Measurements from ENCODE around the gene ATXN10. TPM values are rescaled to one million over a fixed set of nuclear protein-coding genes. Genes with fewer than 3 reads are reported as not detected.

The ATXN10 gene
- total RNA-seq, 4 donors from 2014 or later = 28.4 to 184 (median 66.3) TPM

DNA sequence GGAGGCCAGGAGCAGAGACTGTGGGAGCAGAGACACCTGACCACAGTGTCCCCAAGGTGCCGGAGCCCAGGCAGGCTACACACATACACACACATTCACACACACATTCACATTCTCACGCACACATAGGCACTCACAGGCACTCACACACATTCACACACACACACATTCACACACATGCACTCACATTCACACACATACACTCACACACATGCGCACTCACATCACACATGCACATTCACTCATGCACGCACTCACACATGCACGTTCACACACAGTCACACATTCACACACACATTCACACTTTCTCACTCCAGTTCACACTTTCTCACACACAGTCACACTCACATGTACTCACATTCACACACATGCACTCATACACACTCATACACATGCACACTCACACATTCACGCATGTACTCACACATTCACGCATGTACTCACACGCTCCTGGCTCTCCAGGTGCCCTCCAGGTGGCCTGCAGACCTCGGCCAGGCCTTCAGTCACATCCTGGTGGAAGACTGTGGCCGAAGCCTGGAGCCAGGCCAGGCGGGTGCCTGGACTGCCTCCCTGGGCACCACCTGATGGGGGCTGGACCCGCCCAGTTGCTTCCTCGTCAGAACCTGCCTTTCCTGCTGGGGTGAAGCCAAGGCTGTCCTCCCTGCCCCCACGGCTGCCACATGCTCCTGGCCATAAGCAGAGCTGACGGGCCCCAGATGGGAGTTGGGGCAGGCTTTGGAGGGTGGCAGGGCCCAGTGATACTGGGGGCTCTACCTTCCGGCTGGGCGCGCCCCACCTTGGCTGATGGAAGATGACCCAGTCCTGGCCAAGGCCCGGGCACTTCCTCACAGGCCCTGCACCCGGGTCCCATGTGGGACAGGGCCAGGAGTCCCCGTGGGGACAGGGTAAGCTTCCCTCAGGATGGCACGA lies 215.8 kb downstream of the ATXN10 start:
- no peaks in the 10 kb centered on the region for H3K9me3 ChIP-seq
- H3K36me3 ChIP-seq = no peaks in the 10 kb centered on the region
- TF ChIP-seq, protein P1, sequence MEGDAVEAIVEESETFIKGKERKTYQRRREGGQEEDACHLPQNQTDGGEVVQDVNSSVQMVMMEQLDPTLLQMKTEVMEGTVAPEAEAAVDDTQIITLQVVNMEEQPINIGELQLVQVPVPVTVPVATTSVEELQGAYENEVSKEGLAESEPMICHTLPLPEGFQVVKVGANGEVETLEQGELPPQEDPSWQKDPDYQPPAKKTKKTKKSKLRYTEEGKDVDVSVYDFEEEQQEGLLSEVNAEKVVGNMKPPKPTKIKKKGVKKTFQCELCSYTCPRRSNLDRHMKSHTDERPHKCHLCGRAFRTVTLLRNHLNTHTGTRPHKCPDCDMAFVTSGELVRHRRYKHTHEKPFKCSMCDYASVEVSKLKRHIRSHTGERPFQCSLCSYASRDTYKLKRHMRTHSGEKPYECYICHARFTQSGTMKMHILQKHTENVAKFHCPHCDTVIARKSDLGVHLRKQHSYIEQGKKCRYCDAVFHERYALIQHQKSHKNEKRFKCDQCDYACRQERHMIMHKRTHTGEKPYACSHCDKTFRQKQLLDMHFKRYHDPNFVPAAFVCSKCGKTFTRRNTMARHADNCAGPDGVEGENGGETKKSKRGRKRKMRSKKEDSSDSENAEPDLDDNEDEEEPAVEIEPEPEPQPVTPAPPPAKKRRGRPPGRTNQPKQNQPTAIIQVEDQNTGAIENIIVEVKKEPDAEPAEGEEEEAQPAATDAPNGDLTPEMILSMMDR (IDR thresholded peaks at IDR 0.05) = no peak
- TF ChIP-seq POLR2A (IDR thresholded peaks at IDR 0.05) = no peak
- no peak overlapping the region for H3K27ac ChIP-seq
- no peak overlapping the region for H3K4me3 ChIP-seq
- no peaks in the 10 kb centered on the region for H3K4me1 ChIP-seq
- no peak for DNase-seq
- no peaks in the 10 kb centered on the region for H3K27me3 ChIP-seq

DNA sequence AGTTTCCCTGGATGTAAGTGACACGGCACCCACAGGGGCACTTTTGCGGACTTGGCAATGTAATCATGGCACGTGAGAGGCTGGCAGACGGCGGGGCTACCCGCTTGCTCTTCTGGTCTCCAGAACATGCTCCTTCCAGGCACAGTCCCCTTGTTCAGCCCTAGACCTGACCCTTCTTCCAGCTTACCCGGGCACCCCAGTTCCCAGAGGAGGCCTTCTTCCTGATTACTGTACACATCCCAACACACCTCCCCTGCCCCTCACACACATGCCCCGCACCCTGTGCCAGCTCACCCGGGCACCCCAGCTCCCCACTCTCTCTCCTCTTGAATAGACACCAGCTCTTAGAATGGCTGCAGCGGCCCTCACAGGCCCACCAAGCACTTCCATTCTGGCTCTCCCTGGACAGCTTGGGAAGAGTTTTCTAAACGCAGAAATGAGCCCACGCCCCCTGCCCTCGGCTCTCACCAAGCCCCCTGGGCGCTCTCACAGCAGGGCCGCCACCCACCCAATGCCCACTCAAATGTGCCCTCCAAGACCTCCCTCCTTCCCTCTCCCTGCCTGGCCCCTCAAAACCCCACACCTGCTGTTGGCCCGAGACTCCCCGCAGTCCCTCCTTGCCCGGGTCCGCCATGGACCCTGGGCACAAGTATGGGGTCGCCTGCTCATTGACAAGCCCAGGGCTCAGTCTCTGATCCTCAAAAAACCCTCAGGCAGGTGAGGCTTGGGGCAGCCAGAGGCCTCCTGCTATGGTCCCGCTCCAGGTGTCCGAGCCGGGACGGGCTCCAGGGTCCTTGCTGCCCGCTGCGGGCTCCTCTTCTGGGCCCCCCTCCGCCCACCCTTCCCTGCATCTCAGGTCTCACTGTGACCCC lies 216.8 kb downstream of the ATXN10 start:
- Histone ChIP-seq H3K36me3 (no peaks in the 10 kb centered on the region), H3K27me3 (no peaks in the 10 kb centered on the region), H3K27ac (no peak overlapping the region), H3K4me1 (no peaks in the 10 kb centered on the region), H3K9me3 (no peaks in the 10 kb centered on the region), H3K4me3 (no peak overlapping the region)
- no peak for TF ChIP-seq POLR2A (IDR thresholded peaks at IDR 0.05)
- TF ChIP-seq, protein P1 (IDR thresholded peaks at IDR 0.05) = no peak
- DNase-seq = no peak

DNA sequence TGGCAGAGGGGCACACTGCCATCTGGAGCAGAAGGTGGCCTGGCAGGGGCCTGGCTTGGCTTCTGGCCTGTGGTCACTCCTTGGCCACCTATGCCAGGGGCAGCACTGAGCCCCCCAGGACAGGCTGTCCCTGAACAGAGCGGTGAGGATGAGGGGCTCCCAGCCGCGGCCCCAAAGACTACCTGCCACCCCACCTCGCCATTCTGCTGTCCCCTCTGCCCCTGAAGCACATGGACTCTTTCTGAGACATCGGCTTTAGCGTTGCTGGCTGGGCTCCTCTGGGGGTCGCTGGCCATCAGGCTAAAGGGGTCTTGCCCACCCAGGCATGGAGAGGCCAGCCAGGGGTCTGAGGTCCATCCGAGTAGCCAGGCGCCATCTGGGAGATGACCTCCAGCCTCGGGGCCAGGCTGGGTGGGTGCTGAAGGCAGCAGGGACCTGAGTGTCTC lies 217.5 kb downstream of the ATXN10 start:
- no peaks in the 10 kb centered on the region for H3K36me3 ChIP-seq
- H3K27ac ChIP-seq = no peak overlapping the region
- H3K4me3 ChIP-seq = no peak overlapping the region
- no peaks in the 10 kb centered on the region for H3K9me3 ChIP-seq
- H3K4me1 ChIP-seq = no peaks in the 10 kb centered on the region
- DNase-seq = no peak
- TF ChIP-seq, protein P1 (IDR thresholded peaks at IDR 0.05) = no peak
- TF ChIP-seq POLR2A (IDR thresholded peaks at IDR 0.05) = no peak
- no peaks in the 10 kb centered on the region for H3K27me3 ChIP-seq

DNA sequence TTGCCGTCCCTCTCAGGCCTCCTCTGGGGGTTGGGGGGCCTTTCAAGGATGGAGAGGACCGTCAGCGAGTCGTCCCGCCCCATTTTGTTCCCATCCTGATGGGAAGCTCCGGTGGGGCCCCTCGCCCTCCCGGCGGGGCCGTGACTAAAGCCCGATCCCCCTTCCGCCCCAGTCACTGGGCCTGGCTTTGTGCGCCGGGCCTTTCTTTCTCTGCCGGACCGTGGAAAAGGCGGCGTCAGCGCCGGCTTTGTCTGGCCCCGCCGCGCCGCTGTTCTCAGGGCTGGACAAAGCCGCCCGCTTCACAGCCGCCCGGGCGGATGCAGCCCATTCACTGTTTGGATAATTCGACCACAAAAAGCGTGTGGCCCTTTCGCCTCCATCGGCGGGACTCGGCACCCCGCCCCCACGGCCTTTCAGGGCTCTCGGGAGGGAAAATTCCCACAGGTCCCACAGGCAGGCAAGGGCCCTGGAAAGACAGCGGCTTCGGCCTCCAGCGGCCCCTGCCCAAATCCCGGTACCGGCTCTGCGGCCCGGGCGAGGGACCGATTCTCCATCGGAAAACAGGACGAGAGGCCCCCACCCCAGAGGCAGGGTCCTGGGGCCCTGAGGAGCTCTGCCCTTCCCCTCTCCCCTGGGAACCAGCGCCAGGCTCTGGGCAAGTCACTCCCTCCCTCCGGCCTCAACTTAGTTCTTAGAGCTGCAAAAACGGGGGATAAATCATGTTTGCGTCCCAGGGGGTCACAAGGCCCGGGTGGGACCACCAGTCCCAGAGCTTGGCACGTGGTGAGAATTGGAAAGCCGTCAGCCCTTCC lies 218.1 kb downstream of the ATXN10 start:
- H3K36me3 ChIP-seq = no peaks in the 10 kb centered on the region

DNA sequence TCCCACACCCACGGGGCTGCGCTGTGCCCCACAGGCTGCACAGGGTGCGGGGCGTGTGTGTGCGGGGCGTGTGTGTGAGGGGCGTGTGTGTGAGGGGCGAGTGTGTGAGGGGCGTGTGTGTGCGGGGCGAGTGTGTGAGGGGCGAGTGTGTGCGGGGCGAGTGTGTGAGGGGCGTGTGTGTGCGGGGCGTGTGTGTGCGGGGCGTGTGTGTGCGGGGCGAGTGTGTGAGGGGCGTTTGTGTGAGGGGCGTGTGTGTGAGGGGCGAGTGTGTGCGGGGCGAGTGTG lies 218.7 kb downstream of the ATXN10 start:
- Histone ChIP-seq H3K36me3 (no peaks in the 10 kb centered on the region), H3K9me3 (no peaks in the 10 kb centered on the region), H3K27me3 (no peaks in the 10 kb centered on the region), H3K4me3 (no peak overlapping the region), H3K4me1 (no peaks in the 10 kb centered on the region), H3K27ac (no peak overlapping the region)
- DNase-seq = no peak
- TF ChIP-seq, protein P1 (IDR thresholded peaks at IDR 0.05) = no peak
- no peak for TF ChIP-seq POLR2A (IDR thresholded peaks at IDR 0.05)

More for the DNA sequence above, 218.1 kb downstream of the ATXN10 start:
- Histone ChIP-seq H3K9me3 (no peaks in the 10 kb centered on the region), H3K4me1 (no peaks in the 10 kb centered on the region), H3K4me3 (no peak overlapping the region), H3K27me3 (no peaks in the 10 kb centered on the region), H3K27ac (no peak overlapping the region)
- TF ChIP-seq, protein P1 (IDR thresholded peaks at IDR 0.05) = no peak
- TF ChIP-seq POLR2A (IDR thresholded peaks at IDR 0.05) = no peak
- no peak for DNase-seq
